Activated CD4-positive, alpha-beta T cell treated with anti-CD3 and anti-CD28 coated beads, Interleukin-10, Interleukin-2, amounts not matched to agents 100 ng/mL and 50 ng/mL, durations not matched to agents 16 hours and 8 hours (primary cell): ENCODE data around the gene NRIP3.
"Not testable (repeated sequence)": the region's sequence is repeated elsewhere in the genome, so short reads cannot be mapped to it uniquely, and the experiment has no call there.

Experiments
- DNase-seq: peaks from one replicate; pipeline ENCODE4 v3.0.0-alpha.2; 2020

The NRIP3 gene

DNA sequence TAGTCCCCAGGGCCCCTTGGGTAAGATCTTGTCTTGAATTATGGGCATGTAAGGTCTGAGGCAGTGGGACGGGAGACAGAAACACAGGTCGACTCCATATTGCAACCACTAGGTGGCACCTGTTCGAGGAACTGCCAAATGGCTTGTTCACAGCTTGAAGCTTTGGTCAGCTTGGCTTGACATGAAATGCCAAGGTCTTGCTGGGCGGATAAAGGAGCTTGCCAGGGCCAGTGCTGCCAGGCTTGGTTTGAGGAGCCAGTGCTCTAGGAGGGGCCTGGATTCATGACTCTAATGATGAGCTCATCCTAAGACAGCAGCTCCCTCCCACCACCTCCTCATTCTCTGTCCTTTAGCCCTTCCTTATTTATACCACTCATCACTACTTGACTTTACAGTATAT lies 11.9 kb upstream of the NRIP3 start:
- DNase-seq = peak; percentile 80

DNA sequence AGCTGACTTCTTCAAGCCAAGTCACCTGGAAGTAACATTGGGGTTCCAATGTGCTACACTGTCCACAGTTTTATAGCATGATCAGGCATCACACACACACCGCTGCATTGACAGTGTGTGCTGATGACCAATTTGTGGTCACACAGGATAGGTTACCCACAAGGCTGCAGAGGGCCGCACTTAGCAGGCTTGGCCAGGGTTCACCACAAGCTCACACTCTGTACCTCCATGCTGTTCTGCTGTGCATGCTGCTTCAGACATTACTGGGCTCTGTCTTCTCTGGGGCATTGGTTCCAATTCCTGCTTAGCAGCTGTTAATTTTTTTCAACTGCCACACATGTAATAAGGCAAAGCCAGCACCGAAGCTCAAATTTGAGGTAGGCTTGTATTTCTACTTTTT lies 11.0 kb upstream of the NRIP3 start:
- DNase-seq = no peak

DNA sequence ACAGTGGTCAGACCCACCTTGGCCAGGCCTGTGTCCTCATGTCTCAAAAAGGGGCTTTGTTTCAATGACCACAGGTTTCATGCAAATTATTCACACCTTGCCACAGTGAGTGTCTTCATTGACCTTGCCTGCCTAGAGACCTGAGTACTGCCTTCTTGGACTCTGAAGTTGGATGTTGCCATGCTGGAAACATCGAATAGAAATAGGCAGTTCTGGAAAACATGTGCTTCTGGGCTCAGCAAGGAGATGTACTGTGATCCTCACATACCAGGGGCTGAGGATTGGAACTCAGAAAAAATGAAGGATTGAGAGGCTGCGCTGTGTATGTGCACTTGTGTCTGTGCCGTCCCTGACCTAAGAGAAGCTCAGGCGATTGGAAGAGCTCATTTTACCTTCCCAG lies 9.6 kb upstream of the NRIP3 start:
- no peak for DNase-seq

DNA sequence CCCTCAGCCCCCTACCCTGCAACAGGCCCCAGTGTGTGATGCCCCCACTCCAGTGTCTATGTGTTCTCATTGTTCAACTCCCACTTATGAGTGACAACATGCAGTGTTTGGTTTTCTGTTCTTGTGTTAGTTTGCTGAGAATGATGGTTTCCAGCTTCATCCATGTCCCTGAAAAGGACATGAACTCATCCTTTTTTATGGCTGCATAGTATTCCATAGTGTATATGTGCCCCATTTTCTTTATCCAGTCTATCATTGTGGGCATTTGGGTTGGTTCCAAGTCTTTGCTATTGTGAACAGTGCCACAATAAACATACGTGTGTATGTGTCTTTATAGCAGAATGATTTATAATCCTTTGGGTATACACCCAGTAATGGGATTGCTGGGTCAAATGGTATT lies 5.7 kb upstream of the NRIP3 start:
- not testable (repeated sequence) for DNase-seq

DNA sequence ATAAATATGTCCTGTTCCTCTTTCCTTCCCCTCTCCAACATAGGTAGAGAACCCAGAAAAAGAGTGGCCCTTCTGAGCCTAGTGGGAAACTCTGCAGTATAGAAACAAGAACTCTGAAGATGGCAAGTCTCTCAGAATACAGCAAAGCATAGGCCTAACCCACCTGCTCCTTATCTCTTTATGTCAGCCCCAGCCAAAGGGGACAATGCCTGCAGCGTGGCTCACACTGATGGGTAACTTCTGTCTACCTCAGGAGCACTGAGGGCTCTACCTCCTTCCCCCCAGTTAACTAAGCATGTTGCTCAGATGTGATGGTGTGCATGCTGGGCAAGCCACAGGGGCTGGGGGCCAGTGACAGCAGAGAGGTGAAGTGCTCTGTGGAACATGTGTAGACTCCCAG lies 4.9 kb upstream of the NRIP3 start:
- no peak for DNase-seq

DNA sequence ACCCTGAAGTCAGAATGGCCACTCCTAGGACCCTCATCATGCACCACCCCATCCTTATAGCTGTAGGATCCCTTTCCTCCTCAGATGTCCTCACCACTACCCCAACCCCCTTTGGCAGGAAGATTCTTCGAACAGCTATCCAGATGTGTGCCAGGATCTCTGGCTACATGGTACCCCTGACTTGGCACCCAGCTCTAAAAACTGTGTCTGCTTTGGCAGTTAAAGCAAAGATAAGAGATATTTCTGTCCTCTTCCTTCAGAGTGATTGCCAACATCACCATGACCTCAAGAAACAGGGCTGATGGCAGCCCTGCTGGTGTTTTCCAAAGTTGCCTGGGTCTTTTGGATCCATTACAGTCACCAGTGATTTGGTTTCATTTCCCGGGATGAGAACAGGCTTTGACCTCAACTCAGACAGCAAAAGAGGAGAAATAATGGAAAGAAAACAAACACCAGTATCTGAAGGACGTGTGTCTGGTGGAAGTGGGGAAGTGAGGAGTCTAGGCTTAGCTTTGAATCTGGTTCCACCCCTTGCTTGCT lies 4.3 kb upstream of the NRIP3 start:
- no peak for DNase-seq

DNA sequence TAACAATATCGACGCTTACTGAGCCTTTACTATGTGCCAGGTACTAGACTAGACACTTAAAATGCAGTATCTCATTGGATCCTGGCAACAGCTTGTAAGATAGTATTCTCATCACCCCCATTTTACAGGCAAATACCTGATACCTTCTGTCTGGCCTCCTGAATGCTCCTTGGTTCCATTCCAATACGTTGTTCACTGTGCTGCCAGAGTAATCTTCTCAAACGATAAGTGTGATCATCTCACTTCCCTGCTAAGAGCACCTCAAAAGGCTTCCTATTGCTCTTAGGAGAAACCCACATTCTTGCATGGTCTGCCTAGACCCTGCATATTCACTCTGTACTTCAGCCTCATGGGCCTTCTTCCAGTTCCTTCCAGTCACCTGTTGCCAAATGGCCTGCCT lies 1.3 kb upstream of the NRIP3 start:
- no peak for DNase-seq

DNA sequence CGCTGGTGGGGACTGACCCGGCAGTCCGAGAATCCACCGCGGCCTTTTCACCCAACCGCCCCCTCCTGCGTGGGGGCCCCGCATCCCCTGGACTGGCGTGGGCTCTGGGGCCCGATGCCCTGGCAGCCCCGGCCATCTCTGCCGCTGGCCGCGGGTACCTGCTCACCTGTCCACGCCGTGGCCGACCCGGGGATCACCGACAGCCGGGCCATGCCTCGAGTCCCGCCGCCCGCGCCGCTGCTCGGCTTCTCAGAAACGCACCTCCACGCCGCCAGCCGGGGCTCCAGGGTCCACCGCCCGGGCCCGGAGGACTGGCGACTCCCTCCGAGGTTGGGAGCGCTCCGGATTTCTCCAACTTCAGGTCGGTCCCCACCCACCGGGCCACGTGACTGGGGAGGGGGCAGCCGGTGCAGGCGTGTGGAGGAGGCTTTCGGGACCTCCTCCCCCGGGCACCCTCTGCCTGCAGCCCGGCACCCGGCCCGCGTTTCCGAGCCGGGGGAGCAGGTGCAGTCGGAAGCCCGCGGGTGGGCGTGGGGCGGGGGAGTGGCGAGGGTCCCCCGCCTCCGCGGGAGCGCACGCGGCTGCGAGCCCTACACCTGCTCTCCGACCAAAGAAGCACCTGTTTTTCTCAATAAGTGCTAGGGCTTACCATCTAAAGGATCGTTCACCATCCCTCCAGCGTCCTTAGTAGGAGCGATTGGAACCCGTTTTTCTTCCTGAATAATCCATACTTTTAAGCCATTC lies 554 bp upstream of the NRIP3 start:
- no peak for DNase-seq

DNA sequence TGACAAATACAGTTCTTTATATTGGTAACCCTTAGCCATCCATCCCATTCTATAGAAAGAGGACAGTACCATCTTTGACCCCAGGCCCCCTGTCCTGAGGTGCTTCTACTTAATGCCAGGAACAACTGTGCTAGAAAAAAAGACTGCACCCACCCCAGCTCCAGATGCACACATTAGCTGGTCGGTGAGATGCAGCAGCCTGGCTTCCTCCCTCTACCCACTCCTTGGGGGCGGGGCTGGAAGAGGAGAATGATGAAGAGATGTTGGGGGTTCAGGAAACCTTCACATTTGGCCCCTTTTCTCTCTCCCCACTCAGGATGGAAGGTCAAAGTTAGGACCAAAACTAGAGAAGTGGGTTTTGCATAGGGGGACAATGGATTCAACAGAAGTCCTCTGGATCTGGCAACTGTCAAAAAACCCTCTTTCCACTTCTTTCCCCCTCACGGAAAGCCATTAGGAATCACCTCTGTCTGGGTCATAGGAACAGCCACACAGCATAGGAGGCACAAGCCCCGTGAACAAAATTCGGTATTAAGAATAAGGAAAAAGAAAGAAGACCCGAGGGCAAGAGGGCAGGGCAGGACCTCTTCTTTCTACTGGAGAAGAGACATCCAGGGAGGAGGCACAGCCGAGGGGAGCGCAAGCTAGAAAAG lies 755 bp downstream of the NRIP3 start:
- DNase-seq = peak; percentile 12

DNA sequence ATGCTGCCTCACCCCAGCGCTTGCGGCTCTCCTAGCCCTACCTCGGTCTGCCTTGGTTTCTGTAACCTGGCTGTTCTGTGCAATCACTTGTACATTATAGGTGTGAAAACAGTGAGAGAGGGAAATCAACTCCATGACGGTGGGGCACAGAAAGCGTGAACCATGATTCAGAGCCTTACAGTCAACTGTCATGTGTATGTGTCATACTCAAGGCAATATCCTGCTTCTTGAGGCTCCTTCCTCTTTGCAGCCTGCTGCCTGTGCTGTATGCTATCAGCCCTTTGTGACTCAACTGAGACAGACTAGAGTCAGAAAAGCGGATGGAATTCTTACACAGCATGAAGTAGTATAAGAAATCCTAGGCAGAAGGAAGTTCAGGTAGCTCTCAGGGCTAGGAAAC lies 2.1 kb downstream of the NRIP3 start:
- DNase-seq = peak; percentile 87

DNA sequence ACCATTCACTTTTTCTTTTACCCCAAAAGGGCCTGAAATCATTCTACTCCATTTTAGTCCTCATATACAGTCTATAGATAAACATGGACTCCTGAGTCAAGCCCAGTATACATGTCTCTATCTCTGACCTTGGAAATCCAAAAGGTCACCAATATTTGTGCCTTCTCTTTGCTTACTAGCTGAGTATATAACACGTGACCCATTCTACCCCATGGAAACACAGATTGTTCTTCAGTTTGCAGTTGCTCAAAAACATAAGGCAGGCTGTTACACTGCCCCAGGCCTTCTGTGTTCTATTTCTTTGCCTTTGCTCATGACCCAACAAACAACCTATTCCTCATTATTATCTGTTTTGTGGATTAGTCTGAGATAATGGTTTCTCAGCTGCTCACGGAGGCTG lies 5.8 kb downstream of the NRIP3 start:
- no peak for DNase-seq

DNA sequence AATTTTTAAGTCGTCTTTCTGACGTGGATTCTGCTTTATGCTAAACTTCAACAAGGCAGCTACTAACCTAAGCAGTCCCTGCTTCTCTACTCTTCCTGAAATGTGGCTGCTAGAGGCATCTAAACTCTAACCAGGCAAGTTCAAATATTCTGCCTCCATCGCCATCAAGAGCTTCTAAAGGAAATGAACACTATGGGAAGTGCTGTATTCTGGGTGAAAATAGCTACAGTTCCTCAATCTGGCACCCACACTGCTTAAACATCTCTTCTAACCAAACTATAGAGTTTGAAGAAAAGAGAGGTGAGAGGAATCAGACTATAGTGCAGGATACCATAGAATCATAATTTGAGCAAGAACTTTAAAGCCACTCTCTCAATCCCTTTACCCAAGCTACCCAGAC lies 6.3 kb downstream of the NRIP3 start:
- no peak for DNase-seq

DNA sequence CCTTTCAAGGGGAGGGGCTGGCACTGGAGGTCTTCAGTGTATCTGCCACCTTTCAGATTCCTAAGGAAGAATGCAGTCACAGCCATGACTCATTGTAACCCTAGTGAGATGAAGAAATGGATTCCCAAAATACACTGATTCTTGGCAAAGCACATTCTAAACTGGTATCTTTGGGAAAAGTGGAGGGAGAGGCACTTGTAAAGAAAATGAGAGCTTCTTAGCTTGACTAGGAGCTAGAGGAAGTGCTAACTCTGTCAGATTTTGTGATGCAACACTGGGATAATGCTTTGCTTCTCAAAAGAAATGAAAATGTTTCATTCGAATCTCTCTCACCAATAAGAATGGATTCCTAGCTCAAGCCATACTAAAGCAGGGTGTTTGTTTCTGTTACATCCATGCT lies 14.3 kb downstream of the NRIP3 start:
- no peak for DNase-seq

DNA sequence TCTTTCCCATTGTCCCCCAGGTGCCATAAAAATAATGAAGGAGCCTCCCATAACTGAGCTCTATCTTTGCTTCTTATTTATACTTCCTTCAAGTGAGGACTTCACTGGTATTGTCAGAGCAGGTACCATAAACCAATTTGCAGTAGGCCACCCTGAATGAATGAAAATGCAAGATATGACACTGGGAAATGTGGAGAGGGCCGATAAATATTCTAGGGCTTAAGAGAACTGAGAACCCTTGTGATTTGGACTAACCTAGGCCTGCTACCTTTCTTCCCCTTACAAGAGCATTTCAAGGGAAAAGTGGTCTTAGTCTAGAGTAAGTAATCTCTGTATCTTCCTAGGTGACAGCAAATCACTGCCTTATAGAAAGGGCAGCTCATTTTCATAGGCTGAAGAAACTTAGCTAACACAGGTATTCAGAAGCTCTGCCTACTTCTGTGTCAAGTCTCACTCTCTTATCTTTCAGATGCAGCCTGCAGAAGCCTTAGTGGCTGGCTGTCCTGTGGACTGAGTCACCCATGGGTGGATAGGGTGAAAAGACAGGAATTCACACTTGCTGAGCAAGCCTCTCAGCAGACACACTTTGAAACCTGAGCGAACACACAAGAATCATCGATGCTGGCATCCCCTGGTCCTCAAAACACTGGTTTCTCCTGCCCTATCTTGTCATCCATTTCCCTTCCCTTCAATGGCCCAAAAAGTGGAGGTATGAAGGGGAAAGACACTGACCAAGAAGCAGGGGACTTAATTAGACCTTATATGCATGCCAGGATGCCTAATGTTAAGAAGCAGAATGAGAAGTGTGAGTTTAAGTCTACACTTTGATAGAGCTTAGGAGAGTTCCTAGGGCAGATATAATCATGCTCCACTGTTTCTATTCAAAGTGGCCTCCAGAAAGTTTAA lies 15.2 kb downstream of the NRIP3 start:
- DNase-seq = no peak

DNA sequence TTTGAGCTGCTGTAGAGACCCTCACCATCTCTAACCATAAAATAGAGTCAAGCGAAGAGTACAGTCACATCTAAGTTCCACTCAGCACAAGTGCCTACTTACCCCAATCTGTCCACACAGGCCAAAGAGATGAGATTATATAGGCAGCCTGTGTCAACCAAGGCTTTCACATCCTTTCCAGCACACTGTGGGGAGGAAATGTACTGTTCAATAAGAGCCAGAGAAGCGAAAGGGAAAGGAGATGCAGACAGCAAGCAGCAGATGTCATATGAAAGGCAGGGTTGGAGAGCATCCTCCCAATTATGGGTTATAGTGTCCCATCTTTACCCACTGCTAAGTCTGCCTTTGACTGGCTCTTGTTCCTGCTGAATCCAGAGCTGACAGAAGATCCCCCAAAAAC lies 16.4 kb downstream of the NRIP3 start:
- DNase-seq = peak; percentile 35

DNA sequence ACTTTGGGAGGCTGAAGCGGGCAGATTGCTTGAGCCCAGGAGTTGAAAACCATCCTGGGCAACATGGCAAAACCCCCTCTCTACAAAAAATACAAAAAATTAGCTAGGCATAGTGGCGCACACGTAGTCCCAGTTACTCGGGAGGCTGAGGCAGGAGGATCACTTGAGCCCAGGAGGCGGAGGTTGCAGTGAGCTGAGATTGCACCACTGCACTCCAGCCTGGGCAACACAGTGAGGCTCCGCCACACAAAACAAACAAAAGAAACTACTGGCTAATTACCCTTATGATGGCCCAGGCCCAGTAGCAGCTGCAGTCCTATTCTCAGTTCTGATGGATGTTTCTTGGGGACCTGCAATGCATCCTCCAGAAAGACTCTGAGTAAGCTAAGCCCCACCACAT lies 17.0 kb downstream of the NRIP3 start:
- DNase-seq = not testable (repeated sequence)

DNA sequence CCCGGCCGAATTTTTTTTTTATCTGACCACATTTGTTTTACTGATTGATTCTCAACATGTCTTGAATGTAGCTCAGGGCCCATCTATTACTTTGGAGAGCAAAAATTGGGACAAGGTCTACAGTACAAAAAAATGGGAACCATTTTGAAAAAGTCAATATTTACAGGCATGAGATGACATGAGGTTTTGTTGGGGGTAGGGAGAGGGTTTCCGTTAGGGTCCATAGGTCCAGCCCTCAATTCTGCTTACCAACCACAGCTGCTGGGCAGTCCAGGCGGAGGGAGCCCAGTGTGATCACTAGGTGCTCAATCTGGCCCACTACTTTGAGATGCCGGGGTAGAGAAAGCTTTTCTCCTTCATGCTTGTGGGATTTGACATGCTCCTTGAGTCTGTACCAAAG lies 18.3 kb downstream of the NRIP3 start:
- DNase-seq = no peak

DNA sequence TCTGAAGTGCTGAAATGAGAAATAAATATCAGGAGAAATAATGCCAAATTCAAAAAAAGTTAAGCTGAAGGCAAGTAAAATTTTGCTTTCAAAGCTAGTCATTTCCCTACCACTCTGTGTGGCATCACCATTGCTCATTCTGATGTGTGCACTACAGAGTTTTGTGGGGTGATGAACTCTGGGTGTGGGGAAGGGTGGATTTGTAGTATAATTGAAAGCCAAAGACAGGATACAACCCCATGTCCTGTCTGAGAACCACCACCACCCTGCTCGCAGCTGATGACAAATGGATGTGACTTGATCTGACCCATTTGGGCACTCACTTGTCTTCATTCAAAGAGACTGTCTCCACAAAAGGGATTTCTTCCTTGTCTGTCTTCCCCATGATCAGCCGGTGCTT lies 20.2 kb downstream of the NRIP3 start:
- peak; percentile 67 for DNase-seq

DNA sequence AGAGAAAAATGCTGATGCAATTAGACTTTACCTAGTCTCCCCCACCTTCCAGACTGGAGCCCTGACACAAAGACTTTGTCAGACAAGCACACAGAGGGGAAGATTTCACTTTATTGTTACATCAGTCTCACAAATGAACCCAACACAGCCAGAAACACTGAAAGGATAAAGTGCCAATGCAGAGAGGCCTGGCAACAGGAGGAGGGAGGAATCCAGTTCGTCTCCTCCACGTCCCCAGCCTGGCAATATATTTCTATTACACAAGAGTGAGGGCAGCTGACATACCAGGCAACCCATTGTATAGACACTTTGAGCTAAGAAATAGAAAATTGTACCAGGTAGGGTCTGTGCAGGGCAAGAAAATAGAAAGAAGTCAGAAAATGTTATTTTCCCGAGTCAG lies 23.3 kb downstream of the NRIP3 start:
- DNase-seq = no peak

DNA sequence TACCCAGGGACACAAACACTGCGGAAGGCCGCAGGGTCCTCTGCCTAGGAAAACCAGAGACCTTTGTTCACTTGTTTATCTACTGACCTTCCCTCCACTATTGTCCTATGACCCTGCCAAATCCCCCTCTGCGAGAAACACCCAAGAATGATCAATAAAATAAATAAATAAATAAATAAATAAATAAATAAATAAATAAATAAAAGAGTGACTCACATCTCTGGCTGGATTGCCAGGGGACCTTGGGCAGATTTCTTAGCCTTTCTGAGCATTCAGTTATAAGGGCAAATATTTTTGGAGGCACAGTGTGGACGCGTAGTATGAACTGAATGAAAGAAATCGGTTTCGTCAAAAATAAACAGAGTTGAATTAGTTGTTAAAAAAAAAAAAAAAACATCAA lies 24.4 kb downstream of the NRIP3 start:
- not testable (repeated sequence) for DNase-seq

DNA sequence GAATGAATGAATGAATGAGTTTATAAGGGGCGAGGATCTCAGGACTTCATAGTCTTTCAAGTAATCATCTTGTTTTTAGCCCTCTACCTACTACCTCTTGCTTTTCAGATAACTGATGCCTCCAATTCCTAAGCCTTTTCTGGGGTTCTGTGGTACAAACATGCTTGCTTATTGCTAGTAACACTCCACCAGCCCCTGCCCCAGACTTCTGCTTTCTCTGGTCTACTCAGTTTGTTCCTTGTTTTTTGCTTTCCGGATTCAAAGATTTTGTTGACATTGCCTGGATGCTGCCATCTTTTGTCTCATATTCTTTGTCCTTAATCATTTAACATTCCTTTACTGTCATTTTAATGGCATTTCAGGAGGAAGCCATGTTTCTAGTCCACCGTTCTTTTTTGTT lies 30.7 kb downstream of the NRIP3 start:
- no peak for DNase-seq

DNA sequence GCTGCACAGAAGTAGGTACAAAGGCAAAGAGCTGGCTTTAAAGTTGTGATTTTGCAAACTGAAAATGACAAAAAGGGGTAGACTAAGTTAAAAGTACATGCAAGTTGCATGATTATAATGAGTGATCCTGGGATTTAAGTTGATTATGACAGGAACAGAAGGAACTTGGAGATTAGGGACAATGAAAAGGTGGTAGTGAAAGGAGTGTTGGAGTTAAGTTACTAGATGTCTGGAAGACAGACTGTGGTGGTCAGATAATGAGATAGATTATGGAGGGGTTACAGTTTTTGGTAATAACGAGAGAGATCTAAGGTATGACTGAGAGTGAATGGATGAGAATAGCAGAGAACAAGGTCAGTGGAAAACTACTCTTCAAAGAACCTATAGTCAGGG lies 31.9 kb downstream of the NRIP3 start:
- DNase-seq = no peak

DNA sequence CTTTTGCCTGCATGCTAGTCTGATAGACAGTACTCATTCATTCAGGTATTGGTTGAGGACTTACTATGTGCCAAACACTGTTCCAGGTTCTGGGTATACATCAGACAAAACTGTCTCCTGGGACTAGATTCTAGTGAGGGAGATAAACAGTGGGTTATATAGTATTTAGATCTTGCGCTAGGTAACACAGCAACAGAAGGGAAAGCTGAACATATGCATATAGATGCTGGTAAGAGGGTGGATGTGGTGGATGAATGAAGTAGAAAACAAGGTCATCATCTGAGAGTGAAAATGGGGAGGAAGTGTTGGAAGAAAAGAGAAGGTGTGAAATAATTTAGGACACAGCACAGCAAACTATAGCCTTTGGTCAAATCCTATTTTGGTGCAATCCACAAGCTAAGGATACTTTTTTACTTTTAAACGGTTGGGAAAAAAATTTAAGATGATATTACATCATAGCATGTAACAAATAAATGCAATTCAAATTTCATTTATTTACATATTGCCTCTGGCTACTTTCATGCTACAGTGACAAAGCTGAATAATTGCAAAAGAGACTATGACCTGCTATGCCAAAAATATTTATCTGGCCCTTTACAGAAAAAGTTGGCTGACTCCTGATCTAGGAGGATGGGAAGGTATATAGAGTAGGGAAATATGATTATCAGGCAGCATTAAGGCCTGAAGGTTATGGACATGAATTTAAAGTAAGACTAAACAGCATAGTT lies 32.4 kb downstream of the NRIP3 start:
- no peak for DNase-seq
